GM10248 (cell line): ENCODE results near the gene SART1.

ENCODE experiments used
- CTCF ChIA-PET: fragments of 300-600 bp; sonication (Branson Sonifier 250); formaldehyde crosslinking; extraction: SDS; loops from one replicate; lab custom pipeline; 2021; ENCODE audit warnings: antibody characterized with exemption; lab: Yijun Ruan, JAX
- POLR2A ChIA-PET: fragments of 350-650 bp; sonication (Branson Sonifier 250); formaldehyde crosslinking; extraction: SDS; loops from one replicate; lab custom pipeline; 2020; ENCODE audit warnings: antibody characterized with exemption; lab: Yijun Ruan, JAX
- DNase-seq: peaks from one replicate; pipeline ENCODE4 v3.0.0; 2012; ENCODE audit errors: extremely low spot score
- TF ChIP-seq, protein P1 (sequence below): IDR thresholded peaks from 2 replicates; pipeline ENCODE4 v1.5.1; 2012; ENCODE audit warnings: mild to moderate bottlenecking, low read depth; ENCODE audit errors: extremely low read depth, missing control alignments, control extremely low read depth

Gene SART1

DNA sequence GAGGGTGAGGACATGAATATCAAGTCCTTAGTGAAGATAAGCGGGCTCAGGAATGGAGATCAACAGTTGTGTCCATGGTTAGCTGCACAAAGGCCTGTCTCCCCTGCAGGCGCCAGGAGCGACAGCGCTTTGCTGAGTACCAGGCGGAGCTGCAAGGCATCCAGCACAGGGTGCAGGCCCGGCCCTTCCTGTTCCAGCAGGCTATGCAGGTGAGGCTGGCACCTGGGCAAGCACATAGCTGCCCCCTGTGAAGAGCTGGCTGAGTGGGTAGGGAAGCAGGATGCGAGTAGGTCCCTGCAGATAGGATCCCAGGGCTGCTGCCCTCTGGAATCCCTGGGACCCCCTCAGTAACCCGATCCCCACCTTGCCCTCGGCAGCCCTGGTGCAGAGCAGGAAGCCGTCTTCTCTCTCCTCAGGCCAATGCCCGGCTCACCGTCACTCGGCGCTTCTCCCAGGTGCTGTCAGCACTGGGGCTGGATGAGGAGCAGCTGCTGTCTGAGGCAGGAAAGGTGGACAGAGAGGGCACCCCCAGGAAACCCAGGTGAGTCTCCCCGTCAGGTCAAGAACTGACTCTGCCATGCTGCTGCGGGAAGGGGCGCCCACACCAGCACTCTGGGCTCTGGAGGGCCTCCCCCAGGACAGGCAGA, 2.6 kb upstream of the SART1 start:
- DNase-seq, result no peak
- TF ChIP-seq, protein P1, sequence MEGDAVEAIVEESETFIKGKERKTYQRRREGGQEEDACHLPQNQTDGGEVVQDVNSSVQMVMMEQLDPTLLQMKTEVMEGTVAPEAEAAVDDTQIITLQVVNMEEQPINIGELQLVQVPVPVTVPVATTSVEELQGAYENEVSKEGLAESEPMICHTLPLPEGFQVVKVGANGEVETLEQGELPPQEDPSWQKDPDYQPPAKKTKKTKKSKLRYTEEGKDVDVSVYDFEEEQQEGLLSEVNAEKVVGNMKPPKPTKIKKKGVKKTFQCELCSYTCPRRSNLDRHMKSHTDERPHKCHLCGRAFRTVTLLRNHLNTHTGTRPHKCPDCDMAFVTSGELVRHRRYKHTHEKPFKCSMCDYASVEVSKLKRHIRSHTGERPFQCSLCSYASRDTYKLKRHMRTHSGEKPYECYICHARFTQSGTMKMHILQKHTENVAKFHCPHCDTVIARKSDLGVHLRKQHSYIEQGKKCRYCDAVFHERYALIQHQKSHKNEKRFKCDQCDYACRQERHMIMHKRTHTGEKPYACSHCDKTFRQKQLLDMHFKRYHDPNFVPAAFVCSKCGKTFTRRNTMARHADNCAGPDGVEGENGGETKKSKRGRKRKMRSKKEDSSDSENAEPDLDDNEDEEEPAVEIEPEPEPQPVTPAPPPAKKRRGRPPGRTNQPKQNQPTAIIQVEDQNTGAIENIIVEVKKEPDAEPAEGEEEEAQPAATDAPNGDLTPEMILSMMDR, result no peak
- ChIA-PET POLR2A (no interaction called here), CTCF (interaction anchor here (1.1 to 2.9 kb wide), 7 partner anchors 10 to 247 kb away, joined by 3 to 11 read pairs (median 3); partner anchors contain the start of gene KAT5)

DNA sequence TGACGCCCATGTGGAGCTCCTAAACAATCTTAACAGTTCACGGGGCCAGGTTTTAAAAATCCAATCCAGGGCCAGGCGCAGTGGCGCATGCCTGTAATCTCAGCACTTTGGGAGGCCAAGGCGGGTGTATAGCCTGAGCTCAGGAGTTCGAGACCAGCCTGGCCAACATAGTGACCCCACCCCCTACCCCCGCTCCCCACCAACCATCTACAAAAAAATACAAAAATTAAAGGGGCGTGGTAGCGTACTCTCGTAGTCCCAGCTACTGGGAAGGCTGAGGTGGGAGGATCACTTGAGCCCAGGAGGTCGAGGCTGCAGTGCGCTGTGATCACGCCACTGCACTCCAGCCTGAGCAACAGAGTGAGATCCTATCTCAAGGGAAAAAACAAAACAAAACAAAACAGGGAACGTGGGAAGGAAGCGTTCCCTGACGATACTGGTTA, 689 bp upstream of the SART1 start:
- no peak for DNase-seq
- CTCF ChIA-PET, result interaction anchor here (0.7 to 2.7 kb wide), 4 partner anchors 24 to 76 kb away, joined by 3 to 13 read pairs (median 5); partner anchors contain the start of gene FIBP
- TF ChIP-seq, protein P1, result no peak
- POLR2A ChIA-PET, result no interaction called here

DNA sequence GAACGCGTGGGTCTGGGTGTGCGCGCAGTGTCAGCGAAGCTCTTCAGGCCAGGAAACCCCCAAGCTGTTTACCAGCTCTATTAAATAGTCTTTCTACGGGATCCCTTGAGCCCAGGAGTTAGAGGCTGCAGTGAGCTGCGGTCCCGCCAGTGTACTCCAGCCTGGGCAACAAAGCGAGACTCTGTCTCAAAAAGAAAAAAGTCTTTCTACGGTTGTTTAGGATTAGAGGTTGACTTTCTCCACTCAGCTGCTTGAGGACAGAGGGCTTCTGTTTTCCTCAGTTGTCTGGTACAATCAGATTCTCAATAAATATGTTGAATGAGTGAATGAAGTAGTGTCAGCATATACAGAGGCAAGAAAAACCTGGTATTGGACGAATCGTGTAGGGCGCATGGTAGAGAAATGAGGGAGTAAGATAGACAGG, 619 bp downstream of the SART1 start:
- TF ChIP-seq, protein P1, result no peak
- ChIA-PET CTCF (interaction anchor here (0.8 to 2.7 kb wide), 3 partner anchors 73 to 103 kb away, joined by 4 to 13 read pairs (median 6); partner anchors contain the start of gene FIBP), POLR2A (no interaction called here)
- DNase-seq, result no peak

DNA sequence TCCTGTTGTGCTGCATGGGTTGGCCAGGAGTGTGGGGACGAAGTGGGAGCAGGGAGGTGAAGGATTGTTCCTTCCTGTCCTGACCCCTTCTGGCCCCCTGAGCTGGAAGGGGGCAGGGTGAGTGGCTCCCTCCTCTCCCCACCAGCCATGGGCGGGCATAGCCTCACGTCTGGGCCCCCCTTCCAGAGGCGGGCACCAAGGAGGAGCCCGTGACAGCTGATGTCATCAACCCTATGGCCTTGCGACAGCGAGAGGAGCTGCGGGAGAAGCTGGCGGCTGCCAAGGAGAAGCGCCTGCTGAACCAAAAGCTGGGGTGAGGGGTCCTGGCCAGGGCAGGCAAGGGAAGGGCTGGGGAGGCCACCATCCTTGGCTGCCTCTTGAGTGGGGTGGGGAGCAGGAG, 3.4 kb downstream of the SART1 start:
- TF ChIP-seq, protein P1, result no peak
- POLR2A ChIA-PET, result no interaction called here
- no peak for DNase-seq
- CTCF ChIA-PET, result interaction anchor here (0.8 kb wide), 1 partner anchor 76 kb away, joined by 3 read pairs; the partner anchor contains the start of gene FIBP

DNA sequence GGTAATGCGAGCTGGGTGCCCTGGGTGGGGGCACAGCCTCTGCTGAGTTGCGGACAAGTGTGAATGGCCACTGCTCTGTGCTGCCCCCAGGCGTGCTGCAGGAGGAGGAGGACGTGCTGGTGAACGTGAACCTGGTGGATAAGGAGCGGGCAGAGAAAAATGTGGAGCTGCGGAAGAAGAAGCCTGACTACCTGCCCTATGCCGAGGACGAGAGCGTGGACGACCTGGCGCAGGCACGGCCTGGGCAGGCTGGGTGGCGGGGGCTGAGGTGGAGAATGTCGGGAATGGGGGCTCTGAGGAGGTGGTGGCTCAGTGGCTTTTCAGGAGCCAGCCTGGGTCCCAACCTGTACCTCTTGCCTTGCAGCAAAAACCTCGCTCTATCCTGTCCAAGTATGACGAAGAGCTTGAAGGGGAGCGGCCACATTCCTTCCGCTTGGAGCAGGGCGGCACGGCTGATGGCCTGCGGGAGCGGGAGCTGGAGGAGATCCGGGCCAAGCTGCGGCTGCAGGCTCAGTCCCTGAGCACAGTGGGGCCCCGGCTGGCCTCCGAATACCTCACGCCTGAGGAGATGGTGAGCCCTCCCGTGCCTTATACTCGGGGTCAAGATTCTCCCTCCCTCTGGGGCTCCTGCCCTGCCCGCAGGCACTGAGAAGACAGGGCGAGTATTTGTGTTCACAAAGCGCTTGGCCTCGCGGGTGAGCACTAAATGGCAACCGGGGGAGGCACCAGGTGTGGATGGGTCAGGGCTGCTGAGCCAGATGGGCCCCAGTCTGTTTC, 4.6 kb downstream of the SART1 start:
- DNase-seq, result no peak
- ChIA-PET CTCF (interaction anchor here (1.1 to 1.4 kb wide), 2 partner anchors 82 to 106 kb away, joined by 3 to 4 read pairs; partner anchors contain the start of gene MUS81), POLR2A (no interaction called here)
- TF ChIP-seq, protein P1, result no peak

DNA sequence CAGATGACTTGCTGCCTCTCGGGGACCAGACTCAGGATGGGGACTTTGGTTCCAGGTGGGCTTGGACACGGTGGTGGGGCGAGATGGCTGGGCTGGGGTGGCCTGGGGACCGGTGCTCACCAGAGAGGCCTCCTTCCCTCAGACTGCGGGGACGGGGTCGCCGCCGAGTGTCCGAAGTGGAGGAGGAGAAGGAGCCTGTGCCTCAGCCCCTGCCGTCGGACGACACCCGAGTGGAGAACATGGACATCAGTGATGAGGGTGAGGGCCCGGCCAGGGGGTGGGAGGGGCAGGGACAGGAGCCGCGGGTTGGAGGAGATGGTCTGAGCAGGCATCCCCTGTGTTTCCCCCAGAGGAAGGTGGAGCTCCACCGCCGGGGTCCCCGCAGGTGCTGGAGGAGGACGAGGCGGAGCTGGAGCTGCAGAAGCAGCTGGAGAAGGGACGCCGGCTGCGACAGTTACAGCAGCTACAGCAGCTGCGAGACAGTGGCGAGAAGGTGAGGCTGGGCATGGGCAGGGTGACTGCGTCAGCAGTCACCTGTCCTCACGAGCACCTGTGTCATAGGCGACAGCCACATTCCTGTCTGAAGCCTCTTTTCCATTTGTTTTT, 5.9 kb downstream of the SART1 start:
- CTCF ChIA-PET, result interaction anchor here (1.1 kb wide), 1 partner anchor 107 kb away, joined by 3 read pairs; the partner anchor contains the start of gene MUS81
- TF ChIP-seq, protein P1, result no peak
- POLR2A ChIA-PET, result interaction anchor here (0.7 kb wide), 1 partner anchor 71 kb away, joined by 3 read pairs; no protein-coding TSS in a partner anchor
- DNase-seq, result no peak
